Ishikawa (cell line): ENCODE results near the gene TNS1.

Experiments used
- CEBPB ChIP-seq: IDR thresholded peaks from 2 replicates; pipeline ENCODE4 v1.6.1; 2012
- CREB1 ChIP-seq: IDR thresholded peaks from 2 replicates; pipeline ENCODE4 v1.6.1; 2012; ENCODE audit warnings: low read depth
- EP300 ChIP-seq: IDR thresholded peaks from 2 replicates; pipeline ENCODE4 v1.6.1; 2012; ENCODE audit warnings: borderline replicate concordance
- MAX ChIP-seq: IDR thresholded peaks from 2 replicates; pipeline ENCODE4 v1.6.1; 2012
- RAD21 ChIP-seq: IDR thresholded peaks from 2 replicates; pipeline ENCODE4 v1.6.1; 2012; ENCODE audit warnings: low read depth
- REST ChIP-seq: IDR thresholded peaks from 2 replicates; pipeline ENCODE4 v1.6.1; 2012; ENCODE audit warnings: low read depth, mild to moderate bottlenecking
- TAF1 ChIP-seq: IDR thresholded peaks from 2 replicates; pipeline ENCODE4 v1.6.1; 2012; ENCODE audit warnings: low read depth, mild to moderate bottlenecking
- TEAD4 ChIP-seq: IDR thresholded peaks from 2 replicates; pipeline ENCODE4 v1.6.1; 2012
- YY1 ChIP-seq: IDR thresholded peaks from 2 replicates; pipeline ENCODE4 v1.6.1; 2012; ENCODE audit warnings: low read depth
- ZBTB7A ChIP-seq: IDR thresholded peaks from 2 replicates; pipeline ENCODE4 v1.6.1; 2012; ENCODE audit warnings: low read depth

- TF ChIP-seq TAF1 (no peak), EP300 (no peak), TEAD4 (no peak), ZBTB7A (no peak), REST (no peak), RAD21 (no peak), YY1 (no peak), CEBPB (no peak), CREB1 (no peak), MAX (no peak)
Observed at GRCh38 chr2:217958206-217958883, 44.5 kb downstream of the TNS1 start.
